GM12864 (cell line): ENCODE data around the gene C20orf144.

ENCODE experiments used
- DNase-seq: peaks from one replicate; pipeline ENCODE4 v3.0.0-alpha.2; 2011; ENCODE audit warnings: low read depth
- H3K4me3 ChIP-seq: 2 replicates; pipeline ENCODE4 v1.5.1; 2011; ENCODE audit warnings: mild to moderate bottlenecking, low read depth, low read length, control low read depth
- TF ChIP-seq, protein P1 (sequence below): IDR thresholded peaks from 2 replicates; pipeline ENCODE4 v1.5.1; 2011; ENCODE audit warnings: low read depth, mild to moderate bottlenecking, moderate library complexity, low read length, control low read depth, inconsistent platforms; ENCODE audit errors: missing control alignments

The C20orf144 gene

DNA sequence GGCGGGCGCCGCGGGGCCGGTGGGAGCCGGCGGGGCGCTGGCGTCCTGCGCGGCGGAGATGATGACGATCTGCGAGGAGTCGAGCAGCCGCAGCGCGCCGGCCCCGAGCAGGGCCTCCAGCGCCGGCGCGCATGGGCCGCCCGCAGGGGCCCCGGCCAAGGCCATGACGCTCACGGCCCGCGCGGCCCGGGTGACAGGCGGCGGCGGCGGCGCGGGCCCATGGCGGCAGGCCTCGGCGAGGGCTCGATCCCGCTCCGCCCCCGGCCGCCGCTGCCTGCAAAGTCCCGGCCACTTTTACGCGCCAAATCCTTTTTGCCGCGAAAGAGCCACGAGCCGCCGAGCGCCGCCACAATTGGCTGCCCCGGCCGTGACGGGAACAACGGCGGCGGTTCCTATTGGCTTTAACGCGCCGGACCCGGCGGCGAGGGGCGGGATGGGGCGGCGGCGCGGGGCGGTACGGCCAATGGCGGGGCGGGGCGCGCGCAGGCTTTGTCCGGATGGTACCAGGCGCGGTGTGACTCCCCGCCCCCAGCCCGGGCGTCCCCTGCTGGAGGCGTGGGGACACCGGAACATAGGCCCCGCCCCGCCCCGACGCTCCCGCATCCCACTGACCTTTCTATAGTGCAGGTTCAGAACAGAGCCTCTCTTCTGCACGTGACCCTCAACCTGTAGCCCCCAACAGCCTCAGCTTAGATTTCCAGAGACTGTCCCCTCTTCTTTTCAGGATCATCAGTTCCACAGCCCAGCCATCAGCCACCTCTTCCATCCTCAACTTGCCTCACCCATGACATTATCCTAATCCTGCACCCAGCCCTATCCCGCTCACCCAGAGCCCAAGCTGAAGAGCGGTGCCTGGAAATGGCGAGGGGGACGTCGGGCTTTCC is 24.2 kb downstream of the C20orf144 start, which contains the start of gene E2F1:
Gene E2F1, minus strand, starts transcription at position 286 of the 884 bp plus-strand sequence. Its CDS starts 121 bp downstream, at position 165.
- H3K4me3 ChIP-seq = peak within 1 kb of the TSS; percentile 66
- peak; percentile 65 for DNase-seq
- TF ChIP-seq, protein P1, sequence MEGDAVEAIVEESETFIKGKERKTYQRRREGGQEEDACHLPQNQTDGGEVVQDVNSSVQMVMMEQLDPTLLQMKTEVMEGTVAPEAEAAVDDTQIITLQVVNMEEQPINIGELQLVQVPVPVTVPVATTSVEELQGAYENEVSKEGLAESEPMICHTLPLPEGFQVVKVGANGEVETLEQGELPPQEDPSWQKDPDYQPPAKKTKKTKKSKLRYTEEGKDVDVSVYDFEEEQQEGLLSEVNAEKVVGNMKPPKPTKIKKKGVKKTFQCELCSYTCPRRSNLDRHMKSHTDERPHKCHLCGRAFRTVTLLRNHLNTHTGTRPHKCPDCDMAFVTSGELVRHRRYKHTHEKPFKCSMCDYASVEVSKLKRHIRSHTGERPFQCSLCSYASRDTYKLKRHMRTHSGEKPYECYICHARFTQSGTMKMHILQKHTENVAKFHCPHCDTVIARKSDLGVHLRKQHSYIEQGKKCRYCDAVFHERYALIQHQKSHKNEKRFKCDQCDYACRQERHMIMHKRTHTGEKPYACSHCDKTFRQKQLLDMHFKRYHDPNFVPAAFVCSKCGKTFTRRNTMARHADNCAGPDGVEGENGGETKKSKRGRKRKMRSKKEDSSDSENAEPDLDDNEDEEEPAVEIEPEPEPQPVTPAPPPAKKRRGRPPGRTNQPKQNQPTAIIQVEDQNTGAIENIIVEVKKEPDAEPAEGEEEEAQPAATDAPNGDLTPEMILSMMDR = peak; percentile 12

DNA sequence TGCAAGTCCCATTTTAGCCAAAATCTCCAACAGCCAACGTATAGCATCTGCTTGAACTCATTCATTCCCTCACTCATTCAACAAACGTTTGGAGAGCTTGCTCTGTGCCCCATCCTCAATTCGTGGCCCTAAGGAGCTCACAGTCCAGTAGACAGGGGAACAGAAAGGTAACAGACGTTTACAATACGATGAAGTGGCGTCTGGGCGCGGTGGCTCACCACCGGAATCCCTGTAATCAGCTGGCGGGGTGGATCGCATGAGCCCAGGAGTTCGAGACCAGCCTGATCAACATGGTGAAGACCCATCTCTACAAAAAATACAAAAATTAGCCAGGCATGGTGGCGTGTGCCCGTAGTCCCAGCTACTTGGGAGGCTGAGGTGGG is 24.8 kb downstream of the C20orf144 start:
- no peak for DNase-seq
- no peak overlapping the region for H3K4me3 ChIP-seq
- TF ChIP-seq, protein P1 = no peak

GRCh38 chr20:33687370-33687915 is 25.3 kb downstream of the C20orf144 start:
- no peak overlapping the region for H3K4me3 ChIP-seq
- DNase-seq = no peak
- TF ChIP-seq, protein P1 = no peak

- TF ChIP-seq, protein P1 = no peak
- no peak for DNase-seq
- H3K4me3 ChIP-seq = no peak overlapping the region
Measured at GRCh38 chr20:33687993-33688937, 26.1 kb downstream of the C20orf144 start.

DNA sequence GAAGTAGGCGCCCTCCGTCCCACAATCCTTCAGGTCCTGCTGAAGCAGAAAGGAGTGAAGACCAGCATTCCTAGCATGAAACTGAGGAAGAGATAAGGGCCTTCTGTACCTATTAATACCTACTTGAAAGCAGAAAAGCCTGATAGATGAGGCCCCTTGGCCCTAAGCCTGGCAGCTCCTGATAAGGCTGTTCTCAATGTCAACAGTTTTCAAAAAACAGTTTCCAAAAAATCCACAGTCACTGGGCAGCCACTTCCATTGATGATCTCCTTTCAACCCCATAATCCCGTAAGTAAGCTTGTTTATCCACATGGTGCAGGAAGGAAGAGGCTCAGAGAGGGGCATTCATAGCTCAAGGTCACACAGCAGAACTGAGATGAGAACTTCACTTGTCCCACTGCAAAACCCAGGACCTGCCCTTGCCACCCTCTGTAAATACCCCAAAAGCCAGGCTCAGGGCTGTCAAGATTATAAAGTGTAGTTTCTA is 26.9 kb downstream of the C20orf144 start:
- H3K4me3 ChIP-seq = no peak overlapping the region
- DNase-seq = no peak
- TF ChIP-seq, protein P1 = no peak

DNA sequence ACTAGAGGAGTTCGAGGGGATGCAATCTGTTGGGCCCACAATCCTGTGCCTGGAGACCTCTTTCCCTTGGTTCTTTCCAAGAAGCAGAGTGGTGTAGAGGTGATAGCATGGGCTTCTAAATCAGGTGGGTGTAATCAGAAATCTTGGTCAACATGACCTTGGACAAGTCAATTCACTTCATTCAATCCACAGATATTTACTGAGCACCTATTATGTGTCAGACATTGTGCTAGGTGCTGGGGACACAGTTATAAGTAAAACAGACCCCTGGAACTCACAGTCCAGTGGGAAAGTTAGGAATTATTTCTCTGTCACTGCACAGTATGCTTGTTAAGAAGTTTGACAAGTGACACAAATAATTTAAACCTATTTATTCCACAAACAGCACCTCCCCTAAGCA is 27.4 kb downstream of the C20orf144 start:
- H3K4me3 ChIP-seq = no peak overlapping the region
- no peak for DNase-seq
- TF ChIP-seq, protein P1 = no peak
